ENCODE data around the gene ABCC11.

Gene ABCC11
- 0 to 5.6 (median 0.07) reads per million in 17 experiments for total RNA-seq

GRCh38 chr16:48247311-48247710 lies at the start of gene ABCC11:
Gene ABCC11 (minus strand): TSS chr16:48247539. CDS start chr16:48231921, 15,618 bp downstream.
- no peak for DNase-seq

GRCh38 chr16:48295488-48296281 lies 48.3 kb upstream of the ABCC11 start:
- DNase-seq: no peak

- no peak for DNase-seq
Measured at GRCh38 chr16:48294724-48295123, 47.4 kb upstream of the ABCC11 start.

- DNase-seq: no peak
Measured at GRCh38 chr16:48292452-48292851, 45.1 kb upstream of the ABCC11 start.

- no peak for DNase-seq
Measured at GRCh38 chr16:48291754-48292153, 44.4 kb upstream of the ABCC11 start.

- DNase-seq: no peak
Measured at GRCh38 chr16:48291303-48291702, 44.0 kb upstream of the ABCC11 start.

GRCh38 chr16:48287239-48287638 lies 39.9 kb upstream of the ABCC11 start:
- DNase-seq: no peak

- DNase-seq: no peak
Measured at GRCh38 chr16:48284772-48285409, 37.6 kb upstream of the ABCC11 start.

GRCh38 chr16:48282636-48283263 lies 35.4 kb upstream of the ABCC11 start:
- no peak for DNase-seq

GRCh38 chr16:48280546-48280945 lies 33.2 kb upstream of the ABCC11 start:
- DNase-seq: peak; percentile 6 to 60 (median 42)

- DNase-seq: peak in 1 of 4 experiments; percentile 10
Measured at GRCh38 chr16:48279199-48279598, 31.9 kb upstream of the ABCC11 start.

- DNase-seq: no peak
Measured at GRCh38 chr16:48277158-48277557, 29.8 kb upstream of the ABCC11 start.

GRCh38 chr16:48276102-48276501 lies 28.8 kb upstream of the ABCC11 start:
- DNase-seq: no peak

- no peak for DNase-seq
Measured at GRCh38 chr16:48274476-48274875, 27.1 kb upstream of the ABCC11 start.

- DNase-seq: no peak
Measured at GRCh38 chr16:48272837-48273421, 25.6 kb upstream of the ABCC11 start.

- no peak for DNase-seq
Measured at GRCh38 chr16:48271728-48272127, 24.4 kb upstream of the ABCC11 start.

GRCh38 chr16:48269011-48269410 lies 21.7 kb upstream of the ABCC11 start:
- DNase-seq: no peak

- DNase-seq: no peak
Measured at GRCh38 chr16:48262631-48263030, 15.3 kb upstream of the ABCC11 start.

- no peak for DNase-seq
Measured at GRCh38 chr16:48261569-48261968, 14.2 kb upstream of the ABCC11 start.

GRCh38 chr16:48256579-48257177 lies 9.3 kb upstream of the ABCC11 start:
- no peak for DNase-seq

GRCh38 chr16:48252013-48252412 lies 4.7 kb upstream of the ABCC11 start:
- DNase-seq: no peak

- no peak for DNase-seq
Measured at GRCh38 chr16:48250520-48251278, 3.4 kb upstream of the ABCC11 start.

Measured in suppressor macrophage (primary cell).